ENCODE measurements around the gene NFIX.

NFIX gene

DNA sequence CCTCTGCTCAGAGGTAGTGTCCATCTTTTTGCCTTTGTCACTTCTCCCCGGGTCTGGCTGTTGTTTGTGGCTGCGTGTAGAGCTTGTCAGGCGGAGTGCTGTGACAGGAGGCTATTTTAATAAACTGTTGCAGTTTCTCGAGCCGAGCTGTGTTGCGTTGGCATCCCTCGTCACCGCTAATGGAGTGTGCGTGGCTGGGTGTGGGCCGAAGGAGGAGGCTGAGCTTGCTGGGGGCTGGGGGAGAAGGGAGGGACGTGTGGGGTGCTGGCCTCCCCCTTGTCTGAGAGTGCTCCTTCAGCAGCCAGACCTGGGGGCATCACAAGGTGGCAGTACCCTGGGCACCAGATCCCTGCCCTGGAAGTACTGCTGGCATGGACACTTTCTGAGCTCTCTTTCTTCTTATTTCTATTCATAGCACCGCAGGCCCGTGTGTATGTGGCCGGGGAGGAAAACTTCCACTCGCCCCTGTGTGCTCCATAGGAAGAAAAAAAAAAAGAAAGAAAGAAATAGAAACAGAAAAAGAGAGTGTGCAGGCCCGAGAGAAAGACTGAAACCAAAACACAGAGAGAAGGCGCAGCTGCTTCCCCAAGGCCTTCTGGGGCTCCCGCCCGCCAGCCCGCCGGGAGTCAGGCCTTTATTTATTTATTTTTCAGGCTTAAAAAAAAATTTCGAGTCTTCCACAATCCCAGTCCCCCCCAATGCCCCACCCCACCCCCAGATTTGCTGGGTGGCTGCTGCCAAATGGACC is 27.0 kb downstream of the NFIX start:
- TF ChIP-seq, protein P1, sequence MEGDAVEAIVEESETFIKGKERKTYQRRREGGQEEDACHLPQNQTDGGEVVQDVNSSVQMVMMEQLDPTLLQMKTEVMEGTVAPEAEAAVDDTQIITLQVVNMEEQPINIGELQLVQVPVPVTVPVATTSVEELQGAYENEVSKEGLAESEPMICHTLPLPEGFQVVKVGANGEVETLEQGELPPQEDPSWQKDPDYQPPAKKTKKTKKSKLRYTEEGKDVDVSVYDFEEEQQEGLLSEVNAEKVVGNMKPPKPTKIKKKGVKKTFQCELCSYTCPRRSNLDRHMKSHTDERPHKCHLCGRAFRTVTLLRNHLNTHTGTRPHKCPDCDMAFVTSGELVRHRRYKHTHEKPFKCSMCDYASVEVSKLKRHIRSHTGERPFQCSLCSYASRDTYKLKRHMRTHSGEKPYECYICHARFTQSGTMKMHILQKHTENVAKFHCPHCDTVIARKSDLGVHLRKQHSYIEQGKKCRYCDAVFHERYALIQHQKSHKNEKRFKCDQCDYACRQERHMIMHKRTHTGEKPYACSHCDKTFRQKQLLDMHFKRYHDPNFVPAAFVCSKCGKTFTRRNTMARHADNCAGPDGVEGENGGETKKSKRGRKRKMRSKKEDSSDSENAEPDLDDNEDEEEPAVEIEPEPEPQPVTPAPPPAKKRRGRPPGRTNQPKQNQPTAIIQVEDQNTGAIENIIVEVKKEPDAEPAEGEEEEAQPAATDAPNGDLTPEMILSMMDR (IDR thresholded peaks at IDR 0.05; ENCODE audit: insufficient read depth, low read length, poor library complexity, severe bottlenecking), result no peak
- DNase-seq (ENCODE audit: extremely low read depth, insufficient read length), result peak; percentile 36
- Histone ChIP-seq H3K27me3 (replicated peaks; ENCODE audit: control insufficient read depth, insufficient read depth, low read length) (peaks cover 2% of the 10 kb centered on the region; the same call in 1 of the 2 replicates), H3K36me3 (ENCODE audit: control insufficient read depth, insufficient read depth, low read length) (no peaks in the 10 kb centered on the region), H3K4me3 (replicated peaks; ENCODE audit: low read depth, low read length) (no peak overlapping the region; the same call in 1 of the 2 replicates)

DNA sequence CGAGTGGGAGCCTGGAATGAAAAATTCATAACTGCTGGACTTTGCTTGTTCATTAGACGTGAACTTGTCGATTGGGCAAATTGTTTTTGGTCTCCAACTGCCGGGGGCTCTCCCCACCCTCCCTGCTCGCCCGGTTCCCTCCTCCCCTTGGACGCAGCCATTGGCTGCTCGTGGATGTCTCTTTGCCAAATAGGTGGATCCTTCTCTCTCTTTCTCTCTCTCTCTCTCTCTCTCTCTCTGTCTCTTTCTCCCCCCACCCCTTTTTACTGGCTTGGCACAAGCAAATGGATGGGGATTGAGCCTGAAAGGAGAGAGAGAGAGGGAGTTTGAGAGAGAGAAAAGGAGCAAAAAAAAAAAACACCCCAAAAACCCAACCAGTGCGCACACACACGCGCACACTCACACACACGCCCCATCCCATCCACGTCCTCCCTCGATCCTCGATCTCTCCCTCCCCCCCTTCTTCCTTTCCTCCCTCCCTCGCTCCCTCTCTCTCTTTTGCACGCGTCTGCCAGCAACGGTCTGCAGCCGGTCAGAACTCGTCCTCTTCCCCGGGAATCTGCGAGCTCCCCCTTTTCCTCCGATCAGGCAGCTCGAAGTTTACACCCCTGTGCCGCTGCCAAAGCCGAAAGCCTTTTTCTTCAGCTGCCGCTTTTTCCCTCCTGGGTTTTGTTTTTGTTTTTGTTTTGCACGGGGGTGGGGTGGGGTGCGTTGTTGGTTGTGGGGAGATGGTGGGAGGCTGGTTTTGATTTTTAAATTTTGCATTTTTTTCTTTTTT is 27.8 kb downstream of the NFIX start:
- Histone ChIP-seq H3K4me3 (replicated peaks; ENCODE audit: low read depth, low read length) (peak overlapping the region; percentile 9; the same call in 1 of the 2 replicates), H3K27me3 (replicated peaks; ENCODE audit: control insufficient read depth, insufficient read depth, low read length) (peaks cover 2% of the 10 kb centered on the region; the same call in 1 of the 2 replicates), H3K36me3 (ENCODE audit: control insufficient read depth, insufficient read depth, low read length) (no peaks in the 10 kb centered on the region)
- TF ChIP-seq, protein P1 (IDR thresholded peaks at IDR 0.05; ENCODE audit: insufficient read depth, low read length, poor library complexity, severe bottlenecking), result no peak
- DNase-seq (ENCODE audit: extremely low read depth, insufficient read length), result peak; percentile 46

DNA sequence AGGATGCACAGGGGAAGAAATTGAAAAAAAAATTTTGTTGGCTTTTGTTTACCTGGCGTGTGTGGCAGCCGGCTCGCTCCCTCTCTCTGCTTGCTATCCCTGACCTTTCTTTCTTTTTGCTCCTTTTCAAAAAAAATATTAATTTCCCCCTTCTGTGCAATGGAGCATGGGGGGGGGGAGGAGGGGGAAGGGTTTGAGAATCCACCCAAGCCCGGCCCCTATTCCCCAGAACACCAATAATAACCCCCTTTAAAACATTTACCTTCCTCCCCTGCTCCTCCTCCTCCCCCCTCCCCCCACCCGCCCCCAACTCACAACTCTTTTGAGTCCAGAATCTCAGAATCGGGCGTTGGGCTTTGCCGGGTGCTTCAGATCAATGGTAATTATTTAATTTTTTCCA is 28.4 kb downstream of the NFIX start:
- Histone ChIP-seq H3K4me3 (replicated peaks; ENCODE audit: low read depth, low read length) (no peak overlapping the region), H3K36me3 (ENCODE audit: control insufficient read depth, insufficient read depth, low read length) (no peaks in the 10 kb centered on the region), H3K27me3 (replicated peaks; ENCODE audit: control insufficient read depth, insufficient read depth, low read length) (peaks cover 2% of the 10 kb centered on the region; the same call in 1 of the 2 replicates)
- TF ChIP-seq, protein P1 (IDR thresholded peaks at IDR 0.05; ENCODE audit: insufficient read depth, low read length, poor library complexity, severe bottlenecking), result no peak
- no peak for DNase-seq (ENCODE audit: extremely low read depth, insufficient read length)

DNA sequence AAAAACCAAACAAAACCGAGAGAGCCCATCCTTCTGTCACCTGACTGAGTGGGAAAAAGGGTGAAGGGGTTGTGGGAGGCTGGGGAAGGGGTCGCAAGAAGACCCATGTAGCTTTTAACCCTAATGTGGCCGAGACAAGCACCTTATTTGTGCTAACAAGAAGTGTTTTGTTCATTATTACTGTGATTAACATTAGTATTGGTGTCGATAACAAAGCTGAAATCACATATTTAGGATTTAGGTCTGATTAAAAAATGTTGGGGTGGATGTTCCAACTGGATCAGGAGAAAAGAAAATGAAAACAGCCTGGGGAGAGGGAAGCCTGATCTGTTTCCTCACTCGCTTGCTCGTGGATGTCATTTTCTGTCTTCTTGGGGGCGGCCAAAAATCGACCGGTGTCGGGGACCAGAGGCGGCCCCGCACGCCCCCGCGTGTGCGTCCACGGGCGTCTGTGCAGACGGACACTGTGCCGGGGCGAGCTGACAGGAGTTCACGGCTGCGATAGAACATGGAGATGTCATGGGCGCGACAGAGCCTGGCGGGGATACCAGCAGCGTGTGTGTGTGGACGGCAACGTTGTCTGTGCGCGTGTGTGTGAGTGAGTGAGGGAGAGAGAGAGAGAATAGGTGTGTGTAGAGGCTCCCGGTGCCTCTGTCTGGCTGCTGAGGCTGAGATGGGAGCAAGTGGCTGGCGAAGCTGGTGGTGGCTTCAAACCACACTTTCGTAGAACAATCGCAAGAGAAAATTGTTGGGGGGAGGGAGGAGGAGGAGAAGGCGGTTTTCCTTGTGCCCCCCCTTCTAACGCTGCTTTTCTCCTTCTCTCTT is 29.1 kb downstream of the NFIX start:
- H3K4me3 ChIP-seq (replicated peaks; ENCODE audit: low read depth, low read length), result peak overlapping the region; percentile 27
- TF ChIP-seq, protein P1 (IDR thresholded peaks at IDR 0.05; ENCODE audit: insufficient read depth, low read length, poor library complexity, severe bottlenecking), result no peak
- no peak for DNase-seq (ENCODE audit: extremely low read depth, insufficient read length)

DNA sequence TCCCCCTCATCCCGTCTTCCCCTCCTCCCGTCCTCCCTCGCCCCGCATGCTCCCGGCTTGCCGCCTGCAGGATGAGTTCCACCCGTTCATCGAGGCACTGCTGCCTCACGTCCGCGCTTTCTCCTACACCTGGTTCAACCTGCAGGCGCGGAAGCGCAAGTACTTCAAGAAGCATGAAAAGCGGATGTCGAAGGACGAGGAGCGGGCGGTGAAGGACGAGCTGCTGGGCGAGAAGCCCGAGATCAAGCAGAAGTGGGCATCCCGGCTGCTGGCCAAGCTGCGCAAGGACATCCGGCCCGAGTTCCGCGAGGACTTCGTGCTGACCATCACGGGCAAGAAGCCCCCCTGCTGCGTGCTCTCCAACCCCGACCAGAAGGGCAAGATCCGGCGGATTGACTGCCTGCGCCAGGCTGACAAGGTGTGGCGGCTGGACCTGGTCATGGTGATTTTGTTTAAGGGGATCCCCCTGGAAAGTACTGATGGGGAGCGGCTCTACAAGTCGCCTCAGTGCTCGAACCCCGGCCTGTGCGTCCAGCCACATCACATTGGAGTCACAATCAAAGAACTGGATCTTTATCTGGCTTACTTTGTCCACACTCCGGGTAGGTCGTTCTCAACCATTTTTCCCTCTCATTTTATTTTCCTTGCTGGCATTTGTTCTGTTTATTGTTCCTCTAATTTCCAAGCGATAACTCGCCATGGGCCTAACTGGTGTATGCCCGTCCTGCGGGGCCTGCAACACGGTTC is 29.8 kb downstream of the NFIX start:
- no peaks in the 10 kb centered on the region for H3K36me3 ChIP-seq (ENCODE audit: control insufficient read depth, insufficient read depth, low read length)
- no peak overlapping the region for H3K4me3 ChIP-seq (replicated peaks; ENCODE audit: low read depth, low read length)
- TF ChIP-seq, protein P1 (IDR thresholded peaks at IDR 0.05; ENCODE audit: insufficient read depth, low read length, poor library complexity, severe bottlenecking), result no peak
- DNase-seq (ENCODE audit: extremely low read depth, insufficient read length), result no peak
- H3K27me3 ChIP-seq (replicated peaks; ENCODE audit: control insufficient read depth, insufficient read depth, low read length), result peaks cover 2% of the 10 kb centered on the region; the same call in 1 of the 2 replicates

More for the DNA sequence above, 29.1 kb downstream of the NFIX start:
- Histone ChIP-seq H3K36me3 (ENCODE audit: control insufficient read depth, insufficient read depth, low read length) (no peaks in the 10 kb centered on the region), H3K27me3 (replicated peaks; ENCODE audit: control insufficient read depth, insufficient read depth, low read length) (peaks cover 2% of the 10 kb centered on the region; the same call in 1 of the 2 replicates)

All from GM06990 (cell line).